ENCODE data around the gene LRRC36.

Gene LRRC36

GRCh38 chr16:67326472-67327309 lies at the start of gene LRRC36, which contains the start of gene KCTD19:
LRRC36 (plus strand) TSS chr16:67326815; CDS start chr16:67326863, 48 bp downstream.
KCTD19 (minus strand) TSS chr16:67326741; CDS start chr16:67326707, 34 bp downstream.
- Histone ChIP-seq H3K36me3 (replicated peaks) (no peaks in the 10 kb centered on the region), H3K4me1 (no peaks in the 10 kb centered on the region; the same call in 1 of the 2 replicates), H3K4me3 (peak within 1 kb of the TSS; percentile 53), H3K27me3 (ENCODE audit: low read depth) (peaks cover 3% of the 10 kb centered on the region), H3K9me3 (no peaks in the 10 kb centered on the region)
- in situ Hi-C loops (cut with MboI; ENCODE audit: low sequenced_read_pairs), result no loop called here
- peak; percentile 78 to 98 for DNase-seq (ENCODE audit: low spot score in 2 of 2)

GRCh38 chr16:67277294-67277998 lies 49.2 kb upstream of the LRRC36 start:
- H3K27me3 ChIP-seq (ENCODE audit: low read depth), result no peaks in the 10 kb centered on the region
- in situ Hi-C loops (cut with MboI; ENCODE audit: low sequenced_read_pairs), result no loop called here
- DNase-seq (ENCODE audit: low spot score in 2 of 2), result no peak
- H3K36me3 ChIP-seq (replicated peaks), result peaks cover 22% of the 10 kb centered on the region
- H3K9me3 ChIP-seq, result no peaks in the 10 kb centered on the region
- H3K4me1 ChIP-seq, result peaks cover 6% of the 10 kb centered on the region
- peak overlapping the region; percentile 52; the same call in 1 of the 2 replicates for H3K4me3 ChIP-seq

GRCh38 chr16:67277999-67278772 lies 48.4 kb upstream of the LRRC36 start:
- Histone ChIP-seq H3K9me3 (no peaks in the 10 kb centered on the region), H3K4me1 (peaks cover 6% of the 10 kb centered on the region), H3K27me3 (ENCODE audit: low read depth) (no peaks in the 10 kb centered on the region), H3K36me3 (replicated peaks) (peaks cover 27% of the 10 kb centered on the region), H3K4me3 (peak overlapping the region; percentile 52)
- DNase-seq (ENCODE audit: low spot score in 2 of 2), result no peak
- in situ Hi-C loops (cut with MboI; ENCODE audit: low sequenced_read_pairs), result no loop called here

- Histone ChIP-seq H3K27me3 (ENCODE audit: low read depth) (no peaks in the 10 kb centered on the region), H3K4me1 (peaks cover 6% of the 10 kb centered on the region), H3K36me3 (replicated peaks) (peaks cover 27% of the 10 kb centered on the region), H3K9me3 (no peaks in the 10 kb centered on the region), H3K4me3 (peak overlapping the region; percentile 52)
- DNase-seq (ENCODE audit: low spot score in 2 of 2), result peak in 1 of 2 experiments; percentile 63
- in situ Hi-C loops (cut with MboI; ENCODE audit: low sequenced_read_pairs), result no loop called here
These were observed 47.8 kb upstream of the LRRC36 start for GRCh38 chr16:67278773-67279295.

- Histone ChIP-seq H3K27me3 (ENCODE audit: low read depth) (no peaks in the 10 kb centered on the region), H3K36me3 (replicated peaks) (peaks cover 27% of the 10 kb centered on the region), H3K4me3 (peak within 1 kb of the TSS; percentile 52), H3K4me1 (peaks cover 6% of the 10 kb centered on the region), H3K9me3 (no peaks in the 10 kb centered on the region)
- in situ Hi-C loops (cut with MboI; ENCODE audit: low sequenced_read_pairs), result no loop called here
- DNase-seq (ENCODE audit: low spot score in 2 of 2), result peak; percentile 72 to 87
These were observed 47.1 kb upstream of the LRRC36 start, which contains the start of gene PLEKHG4 for GRCh38 chr16:67279296-67280089. PLEKHG4 (plus strand) TSS chr16:67279532; CDS start chr16:67280045, 513 bp downstream.

GRCh38 chr16:67280090-67281015 lies 46.3 kb upstream of the LRRC36 start:
- H3K9me3 ChIP-seq, result no peaks in the 10 kb centered on the region
- no peak for DNase-seq (ENCODE audit: low spot score in 2 of 2)
- H3K36me3 ChIP-seq (replicated peaks), result peaks cover 28% of the 10 kb centered on the region

GRCh38 chr16:67281536-67282446 lies 44.8 kb upstream of the LRRC36 start:
- Histone ChIP-seq H3K36me3 (replicated peaks) (peaks cover 18% of the 10 kb centered on the region), H3K27me3 (ENCODE audit: low read depth) (no peaks in the 10 kb centered on the region), H3K4me1 (peaks cover 6% of the 10 kb centered on the region), H3K9me3 (no peaks in the 10 kb centered on the region), H3K4me3 (no peak overlapping the region)
- in situ Hi-C loops (cut with MboI; ENCODE audit: low sequenced_read_pairs), result no loop called here
- DNase-seq (ENCODE audit: low spot score in 2 of 2), result no peak

More at GRCh38 chr16:67280090-67281015, 46.3 kb upstream of the LRRC36 start:
- no peaks in the 10 kb centered on the region for H3K27me3 ChIP-seq (ENCODE audit: low read depth)
- in situ Hi-C loops (cut with MboI; ENCODE audit: low sequenced_read_pairs), result no loop called here
- H3K4me3 ChIP-seq, result peak overlapping the region; percentile 34
- peaks cover 6% of the 10 kb centered on the region for H3K4me1 ChIP-seq

GRCh38 chr16:67282447-67282805 lies 44.2 kb upstream of the LRRC36 start:
- peaks cover 12% of the 10 kb centered on the region for H3K36me3 ChIP-seq (replicated peaks)
- no peaks in the 10 kb centered on the region for H3K9me3 ChIP-seq
- in situ Hi-C loops (cut with MboI; ENCODE audit: low sequenced_read_pairs), result no loop called here
- H3K27me3 ChIP-seq (ENCODE audit: low read depth), result no peaks in the 10 kb centered on the region
- H3K4me3 ChIP-seq, result no peak overlapping the region
- DNase-seq (ENCODE audit: low spot score in 2 of 2), result no peak
- peaks cover 6% of the 10 kb centered on the region for H3K4me1 ChIP-seq

GRCh38 chr16:67283039-67283825 lies 43.4 kb upstream of the LRRC36 start:
- H3K4me1 ChIP-seq, result peaks cover 6% of the 10 kb centered on the region
- H3K27me3 ChIP-seq (ENCODE audit: low read depth), result no peaks in the 10 kb centered on the region
- in situ Hi-C loops (cut with MboI; ENCODE audit: low sequenced_read_pairs), result no loop called here
- DNase-seq (ENCODE audit: low spot score in 2 of 2), result no peak
- H3K4me3 ChIP-seq, result no peak overlapping the region
- H3K36me3 ChIP-seq (replicated peaks), result peaks cover 7% of the 10 kb centered on the region
- no peaks in the 10 kb centered on the region for H3K9me3 ChIP-seq

- no peaks in the 10 kb centered on the region for H3K27me3 ChIP-seq (ENCODE audit: low read depth)
- peaks cover 7% of the 10 kb centered on the region for H3K36me3 ChIP-seq (replicated peaks)
- peaks cover 6% of the 10 kb centered on the region for H3K4me1 ChIP-seq
- no peak for DNase-seq (ENCODE audit: low spot score in 2 of 2)
- no peaks in the 10 kb centered on the region for H3K9me3 ChIP-seq
- in situ Hi-C loops (cut with MboI; ENCODE audit: low sequenced_read_pairs), result no loop called here
- no peak overlapping the region for H3K4me3 ChIP-seq
These were observed 42.6 kb upstream of the LRRC36 start for GRCh38 chr16:67283826-67284555.
